GM18502 (cell line): ENCODE measurements around the gene UBE3A.

Source experiments
- ATAC-seq: cut with Tn5 transposase; IDR thresholded peaks from one replicate; pipeline ENCODE4 v1.9.1; 2021; ENCODE audit warnings: mild to moderate bottlenecking; ENCODE audit not compliant: unreplicated experiment, poor library complexity

Gene UBE3A

DNA sequence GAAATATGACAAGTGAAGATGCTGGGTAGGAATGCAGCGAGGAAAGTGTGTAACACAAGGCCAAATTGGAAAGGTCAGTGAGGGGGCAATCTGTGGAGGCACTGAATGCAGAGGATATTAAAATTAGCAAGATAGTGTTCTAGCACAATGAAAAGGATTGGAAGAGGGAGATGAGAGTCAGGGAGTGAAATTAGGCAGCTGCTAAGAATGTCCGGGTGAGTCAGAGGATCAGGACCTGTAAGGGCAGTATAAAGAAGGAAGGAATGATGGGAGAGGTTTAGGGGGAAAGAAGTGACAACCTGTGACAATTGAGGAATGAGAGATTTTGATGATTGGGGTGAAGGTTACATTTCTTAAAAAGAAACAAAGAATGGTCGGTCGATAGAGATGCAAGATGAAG is 103.5 kb downstream of the UBE3A start:
- no peak for ATAC-seq

DNA sequence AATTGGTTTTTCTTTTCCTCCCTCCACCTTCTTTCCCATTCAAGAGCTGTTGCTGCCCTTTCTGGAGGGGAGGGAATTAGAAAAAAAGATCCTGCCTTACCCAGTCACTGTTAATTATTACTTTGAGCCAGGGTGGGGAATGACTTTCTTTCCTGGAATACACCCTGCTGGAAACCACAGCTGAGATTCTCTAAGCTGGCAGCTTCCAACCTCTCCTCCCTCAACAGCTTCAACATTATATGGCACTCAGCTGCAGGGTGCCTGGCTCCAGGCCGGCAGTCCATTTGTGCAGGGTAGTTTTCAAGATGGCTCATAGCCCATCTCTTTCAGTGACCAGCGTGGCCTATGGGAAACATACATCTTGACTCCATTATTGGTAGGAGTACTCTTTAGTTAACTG is 105.8 kb downstream of the UBE3A start:
- ATAC-seq: no peak

DNA sequence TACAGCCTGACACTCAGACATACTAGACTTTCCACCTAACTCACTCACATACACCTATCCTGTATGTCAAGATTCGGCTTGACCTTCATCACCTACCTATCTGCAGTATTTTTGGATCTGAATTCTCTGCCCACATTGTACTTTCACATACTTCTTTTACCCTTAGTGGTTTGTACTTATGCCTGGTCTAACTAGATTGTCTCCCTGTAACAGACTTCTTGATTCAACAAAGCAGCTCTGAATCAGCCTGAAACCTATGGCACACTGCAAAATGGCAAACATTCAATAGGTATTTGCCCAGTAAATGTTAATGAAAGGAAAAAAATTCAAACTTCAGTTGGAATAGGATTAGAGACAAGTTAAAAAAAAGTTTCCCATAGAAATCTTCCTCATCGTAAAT is 106.5 kb downstream of the UBE3A start:
- ATAC-seq: no peak

DNA sequence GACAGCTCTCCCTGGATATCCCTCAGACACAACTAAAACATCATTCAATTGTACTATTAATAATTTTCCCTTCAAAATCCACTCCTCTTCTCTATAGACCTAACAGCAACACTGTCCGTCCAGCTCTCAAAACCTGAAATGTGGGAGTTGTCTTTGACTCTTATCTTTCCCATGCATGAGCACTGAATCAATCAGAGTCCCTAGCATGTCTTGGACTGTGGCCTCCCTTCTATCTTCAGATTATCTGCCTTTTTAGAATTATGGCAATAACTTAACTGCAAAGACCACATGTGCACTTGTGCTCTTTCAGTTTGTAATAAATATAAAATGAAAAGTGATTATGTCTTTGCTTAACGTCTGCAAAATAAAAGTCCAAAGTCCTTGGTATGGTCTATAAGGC is 107.0 kb downstream of the UBE3A start:
- no peak for ATAC-seq

DNA sequence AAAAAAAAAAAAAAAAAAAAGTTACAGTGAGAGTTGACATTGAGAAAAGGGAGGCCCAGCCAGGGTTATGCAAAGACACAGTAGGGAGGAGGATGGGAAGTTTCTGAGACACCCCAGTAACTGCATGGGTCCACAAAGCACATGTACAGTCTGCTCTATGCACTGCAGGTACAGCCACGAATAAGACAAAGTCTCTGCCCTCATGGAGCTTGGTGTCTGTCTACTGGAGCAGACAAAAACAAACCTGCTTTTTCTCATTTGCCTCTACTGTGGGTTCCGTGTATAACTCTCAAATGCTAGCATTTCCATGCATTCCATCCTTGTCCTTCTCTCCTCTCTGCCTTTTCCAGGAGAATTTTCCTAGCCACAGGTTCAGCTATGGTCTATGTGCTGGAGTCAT is 107.4 kb downstream of the UBE3A start:
- ATAC-seq: no peak

DNA sequence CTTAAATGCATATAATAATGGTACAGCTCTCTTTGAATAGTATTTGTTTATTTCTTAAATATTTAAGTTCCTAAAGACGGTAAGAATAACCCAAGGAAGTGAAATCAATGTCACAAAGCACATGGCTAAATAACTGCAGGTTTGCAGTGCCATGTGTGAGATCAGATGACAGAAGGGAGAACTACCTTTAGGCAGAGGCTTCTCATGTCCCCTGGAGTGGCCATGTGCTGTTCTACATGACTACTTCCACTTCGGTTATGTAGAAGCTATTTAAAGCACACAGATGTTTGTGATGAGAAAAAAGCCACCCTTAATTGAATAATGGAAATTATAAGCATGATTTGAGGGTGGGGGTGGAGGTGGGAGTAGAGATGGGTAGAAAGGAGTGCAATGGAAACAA is 109.1 kb downstream of the UBE3A start:
- no peak for ATAC-seq

DNA sequence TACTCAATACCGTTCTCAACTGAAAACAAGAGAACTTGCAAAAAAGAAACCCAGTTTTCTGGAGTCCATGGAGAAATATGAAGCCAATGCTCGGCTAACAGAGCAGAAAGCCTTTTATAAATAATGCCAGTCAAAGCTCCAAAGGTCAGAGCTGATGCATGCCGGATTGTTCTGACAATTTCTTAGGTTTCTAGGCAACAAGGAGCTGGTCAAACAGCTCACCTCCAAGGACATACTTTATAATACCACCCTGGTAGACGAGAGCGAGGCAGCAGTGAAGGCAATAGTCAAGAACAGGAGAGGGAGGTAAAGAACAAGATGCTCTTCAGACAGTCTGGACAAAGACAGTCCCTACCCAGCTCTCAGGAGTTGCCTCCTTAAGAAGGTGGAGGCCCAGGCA is 111.1 kb downstream of the UBE3A start:
- no peak for ATAC-seq

DNA sequence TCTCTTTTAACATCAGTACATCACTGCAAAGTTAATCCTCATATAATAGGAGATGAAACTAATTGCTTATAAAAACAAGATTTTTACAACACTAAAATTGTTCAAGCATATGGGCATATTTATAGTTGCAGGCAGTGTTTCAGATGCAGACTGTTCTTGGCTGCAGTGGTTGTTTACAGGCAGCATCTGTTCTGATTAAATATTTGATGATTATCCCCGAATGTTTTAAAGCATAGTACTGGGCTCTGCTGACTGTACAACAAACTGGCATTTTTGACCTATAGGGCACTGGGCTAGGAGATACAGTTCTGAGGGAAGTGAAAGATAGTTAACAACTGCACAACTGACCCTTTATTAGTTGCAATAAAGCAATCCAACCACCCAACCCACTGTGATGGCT is 113.6 kb downstream of the UBE3A start:
- no peak for ATAC-seq

DNA sequence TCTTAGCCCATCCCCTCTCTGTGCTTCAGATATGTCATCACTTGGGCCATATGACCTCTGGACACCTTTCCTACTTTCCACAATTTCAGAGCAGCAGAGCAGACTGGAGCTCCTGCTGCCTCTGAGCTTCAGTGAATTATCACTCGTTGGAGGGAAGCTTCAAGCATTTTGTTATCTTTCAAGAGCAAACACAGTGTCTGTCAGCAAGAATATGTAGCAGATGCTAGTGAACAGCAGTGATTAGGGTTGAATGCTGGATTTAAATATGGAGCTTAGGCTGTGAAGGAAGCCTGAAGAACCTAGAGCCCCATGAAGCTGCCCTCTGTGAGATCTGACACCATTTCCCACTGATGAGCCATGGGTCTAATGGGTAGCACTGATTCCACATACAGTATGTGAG is 115.4 kb downstream of the UBE3A start:
- ATAC-seq: no peak

DNA sequence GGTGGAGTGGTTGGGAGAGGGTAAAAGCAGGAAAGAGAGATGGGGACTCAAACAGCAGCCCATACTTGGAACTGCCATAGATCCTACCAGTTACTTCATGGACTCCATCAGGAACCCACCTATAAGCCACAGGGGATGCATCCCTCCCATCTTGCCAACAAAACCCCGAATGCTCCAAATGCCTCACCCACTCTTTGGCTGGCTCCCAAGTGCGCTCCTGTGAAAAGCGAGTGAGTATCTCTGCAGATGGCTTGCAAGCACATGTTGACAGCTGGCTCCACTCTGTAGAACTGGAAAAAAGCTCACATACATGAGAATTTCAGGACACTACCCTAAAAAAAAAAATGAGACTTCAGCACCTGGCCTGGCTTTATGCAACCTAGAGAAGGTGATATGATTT is 151.0 kb downstream of the UBE3A start:
- ATAC-seq: no peak
